Measurements from ENCODE around the gene TTYH2.

- TF ChIP-seq CTCF (IDR thresholded peaks at IDR 0.05), result peak in 2 of 3 experiments; percentile 21 to 25
- TF ChIP-seq POLR2A (IDR thresholded peaks at IDR 0.05), result no peak
- TF ChIP-seq POLR2AphosphoS5 (IDR thresholded peaks at IDR 0.05; ENCODE audit: insufficient read depth in 1 of 2, low read depth in 1 of 2), result peak; percentile 62 to 63
These were observed at the start of gene TTYH2 for GRCh38 chr17:74212913-74213791.

All from vagina (tissue), 2 donors.